Measurements from ENCODE around the gene LTBP3.

Gene LTBP3

GRCh38 chr11:65585396-65586246, 27.5 kb upstream of the LTBP3 start:
- no peak for FAIRE-seq

DNA sequence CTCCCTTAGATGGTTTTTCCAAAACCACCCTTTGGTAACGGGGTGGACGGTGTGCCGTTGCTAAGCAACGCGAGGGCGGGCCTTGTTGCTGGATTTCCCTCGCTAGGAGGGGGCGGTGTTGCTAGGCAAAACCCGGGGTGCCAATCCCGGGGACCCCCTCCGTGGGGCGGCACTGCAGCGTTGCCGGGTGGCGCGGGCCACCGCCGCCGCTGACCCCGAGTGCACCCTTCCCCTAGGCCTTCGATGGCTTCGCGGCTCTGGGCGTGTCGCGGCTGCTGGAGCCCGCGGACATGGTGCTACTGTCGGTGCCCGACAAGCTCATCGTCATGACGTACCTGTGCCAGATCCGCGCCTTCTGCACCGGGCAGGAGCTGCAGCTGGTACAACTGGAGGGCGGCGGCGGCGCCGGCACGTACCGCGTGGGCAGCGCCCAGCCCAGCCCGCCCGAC, 26.6 kb upstream of the LTBP3 start:
- FAIRE-seq = no peak

DNA sequence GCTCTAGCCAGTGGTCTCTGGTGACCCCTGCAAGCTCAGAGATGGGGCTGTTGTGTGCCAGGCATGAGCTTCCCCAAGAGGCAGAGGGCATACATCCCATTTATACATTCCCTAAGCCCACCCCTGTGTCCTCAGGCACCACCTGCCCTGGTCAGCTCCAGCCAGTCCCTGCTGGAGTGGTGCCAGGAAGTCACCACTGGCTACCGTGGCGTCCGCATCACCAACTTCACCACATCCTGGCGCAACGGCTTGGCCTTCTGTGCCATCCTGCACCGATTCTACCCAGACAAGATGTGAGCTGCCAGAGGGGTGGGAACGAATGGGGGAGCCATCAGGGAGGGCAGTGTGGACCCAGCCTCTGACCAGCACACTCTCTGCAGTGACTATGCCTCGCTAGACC, 25.9 kb upstream of the LTBP3 start:
- no peak for FAIRE-seq

DNA sequence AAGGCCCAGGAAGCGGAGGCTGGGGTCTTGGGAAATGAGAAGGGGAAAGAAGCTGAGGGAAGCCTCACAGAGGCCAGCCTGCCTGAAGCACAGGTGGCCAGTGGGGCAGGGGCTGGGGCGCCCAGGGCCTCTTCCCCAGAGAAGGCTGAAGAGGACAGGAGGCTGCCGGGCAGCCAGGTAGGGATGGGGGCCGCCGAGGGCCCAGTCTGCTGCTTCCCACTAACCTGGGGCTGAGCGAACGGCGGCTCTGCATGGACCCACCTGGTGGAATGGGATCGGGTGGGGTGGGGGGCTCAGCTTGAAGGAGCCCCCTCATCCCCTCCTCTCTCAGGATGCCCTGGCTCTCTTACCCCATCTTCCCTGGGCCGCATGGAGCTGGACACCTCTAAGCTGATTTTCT, 25.4 kb upstream of the LTBP3 start:
- no peak for FAIRE-seq

DNA sequence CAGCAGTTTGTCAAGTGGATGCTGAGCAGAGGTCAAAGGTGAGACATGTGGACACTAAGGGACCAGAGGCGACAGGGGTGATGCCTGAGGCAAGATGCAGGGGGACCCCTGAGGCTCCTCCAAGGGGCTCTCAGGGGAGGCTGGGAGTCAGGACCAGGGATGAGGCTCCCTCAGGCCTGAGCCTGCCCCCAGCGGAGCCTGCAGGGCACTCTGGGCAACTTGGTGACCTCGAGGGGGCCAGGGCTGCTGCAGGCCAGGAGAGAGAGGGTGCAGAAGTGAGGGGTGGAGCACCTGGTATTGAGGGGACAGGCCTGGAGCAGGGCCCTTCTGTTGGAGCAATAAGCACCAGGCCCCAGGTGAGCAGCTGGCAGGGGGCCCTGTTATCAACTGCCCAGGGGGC, 23.8 kb upstream of the LTBP3 start:
- FAIRE-seq = no peak

DNA sequence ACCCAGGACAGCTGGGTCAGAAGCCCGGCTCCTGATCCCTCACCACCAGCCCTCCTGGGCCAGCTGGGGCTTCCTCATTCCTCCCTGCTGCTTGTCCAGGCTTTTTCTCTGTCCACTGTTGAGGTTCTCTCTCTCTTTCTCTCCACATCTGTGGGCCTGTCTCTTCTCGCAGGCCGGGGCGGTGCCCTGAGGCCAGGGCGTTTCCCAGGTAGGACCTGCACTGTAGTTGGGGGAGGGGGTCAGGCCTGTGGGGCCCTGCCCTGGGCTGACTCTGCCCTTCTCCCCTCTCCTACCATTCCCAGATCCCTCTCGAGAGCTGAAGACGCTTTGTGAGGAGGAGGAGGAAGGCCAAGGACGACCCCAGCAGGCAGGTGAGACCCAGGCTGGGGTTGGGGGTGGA, 22.6 kb upstream of the LTBP3 start:
- FAIRE-seq = no peak

DNA sequence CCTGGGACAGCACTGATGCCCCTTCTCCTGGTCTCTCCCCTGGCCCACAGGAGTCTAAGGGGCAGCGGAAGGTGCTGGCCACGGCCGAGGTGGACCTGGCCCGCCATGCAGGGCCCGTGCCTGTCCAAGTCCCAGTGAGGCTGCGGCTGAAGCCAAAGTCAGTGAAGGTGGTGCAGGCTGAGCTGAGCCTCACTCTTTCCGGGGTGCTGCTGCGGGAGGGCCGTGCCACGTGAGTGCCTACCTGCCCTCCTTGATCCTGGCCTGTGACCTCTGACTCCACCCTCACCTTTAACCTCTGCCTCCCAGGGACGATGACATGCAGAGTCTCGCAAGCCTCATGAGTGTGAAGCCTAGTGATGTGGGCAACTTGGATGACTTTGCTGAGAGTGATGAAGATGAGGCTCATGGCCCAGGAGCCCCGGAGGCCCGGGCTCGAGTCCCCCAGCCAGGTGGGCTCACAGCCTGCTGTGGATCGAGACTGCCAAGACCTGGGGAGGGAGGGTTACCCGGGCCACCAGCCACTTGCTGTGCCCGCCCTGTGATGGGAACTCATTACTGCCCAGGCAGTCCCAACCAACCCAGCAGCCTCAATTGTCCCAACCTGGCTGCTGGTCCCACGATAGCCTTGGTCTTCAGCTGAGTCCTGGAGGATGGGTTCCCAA, 22.0 kb upstream of the LTBP3 start:
- no peak for FAIRE-seq

GRCh38 chr11:65579291-65579690, 21.1 kb upstream of the LTBP3 start:
- FAIRE-seq = no peak

DNA sequence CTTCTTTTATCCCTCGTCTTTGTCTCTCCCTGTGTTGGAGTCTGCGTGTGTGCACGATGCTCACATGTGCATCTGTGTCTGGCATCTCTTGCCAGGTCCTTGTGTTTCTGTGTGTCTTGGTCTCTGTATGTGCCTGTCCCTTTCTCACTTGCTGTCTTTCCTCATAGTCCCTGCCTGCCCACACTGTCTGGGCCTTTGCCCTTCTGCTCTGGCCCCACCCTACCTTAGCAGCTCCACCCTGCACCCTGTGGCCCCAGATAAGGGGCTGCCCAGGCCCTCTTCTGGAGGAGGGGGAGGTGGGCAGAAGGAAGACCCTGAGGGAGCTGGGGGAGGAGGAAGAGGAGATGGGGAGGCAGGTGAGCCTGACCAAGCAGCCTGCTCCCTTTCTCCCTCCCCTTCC, 20.5 kb upstream of the LTBP3 start:
- no peak for FAIRE-seq

DNA sequence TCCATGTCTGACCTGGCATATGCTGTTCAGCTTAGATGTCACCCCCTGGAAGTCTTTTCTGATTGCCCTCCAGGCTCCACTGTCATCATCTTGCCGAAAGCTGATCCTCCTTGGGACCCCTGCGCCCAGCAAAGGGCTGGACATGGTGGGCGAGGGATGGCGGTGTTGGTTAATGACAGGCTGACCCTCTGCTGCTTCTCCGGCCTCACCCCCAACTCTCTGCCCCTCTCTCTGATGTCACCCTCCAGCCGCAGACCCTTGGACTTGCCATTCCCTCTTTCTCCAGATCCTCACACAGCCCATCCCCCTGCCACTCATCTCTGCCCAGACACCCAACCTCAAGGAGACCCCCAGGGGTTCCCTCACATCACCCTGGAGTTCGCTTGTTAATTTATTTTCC, 20.0 kb upstream of the LTBP3 start:
- FAIRE-seq = no peak

- no peak for FAIRE-seq
Measured at GRCh38 chr11:65577756-65578109, 19.6 kb upstream of the LTBP3 start.

DNA sequence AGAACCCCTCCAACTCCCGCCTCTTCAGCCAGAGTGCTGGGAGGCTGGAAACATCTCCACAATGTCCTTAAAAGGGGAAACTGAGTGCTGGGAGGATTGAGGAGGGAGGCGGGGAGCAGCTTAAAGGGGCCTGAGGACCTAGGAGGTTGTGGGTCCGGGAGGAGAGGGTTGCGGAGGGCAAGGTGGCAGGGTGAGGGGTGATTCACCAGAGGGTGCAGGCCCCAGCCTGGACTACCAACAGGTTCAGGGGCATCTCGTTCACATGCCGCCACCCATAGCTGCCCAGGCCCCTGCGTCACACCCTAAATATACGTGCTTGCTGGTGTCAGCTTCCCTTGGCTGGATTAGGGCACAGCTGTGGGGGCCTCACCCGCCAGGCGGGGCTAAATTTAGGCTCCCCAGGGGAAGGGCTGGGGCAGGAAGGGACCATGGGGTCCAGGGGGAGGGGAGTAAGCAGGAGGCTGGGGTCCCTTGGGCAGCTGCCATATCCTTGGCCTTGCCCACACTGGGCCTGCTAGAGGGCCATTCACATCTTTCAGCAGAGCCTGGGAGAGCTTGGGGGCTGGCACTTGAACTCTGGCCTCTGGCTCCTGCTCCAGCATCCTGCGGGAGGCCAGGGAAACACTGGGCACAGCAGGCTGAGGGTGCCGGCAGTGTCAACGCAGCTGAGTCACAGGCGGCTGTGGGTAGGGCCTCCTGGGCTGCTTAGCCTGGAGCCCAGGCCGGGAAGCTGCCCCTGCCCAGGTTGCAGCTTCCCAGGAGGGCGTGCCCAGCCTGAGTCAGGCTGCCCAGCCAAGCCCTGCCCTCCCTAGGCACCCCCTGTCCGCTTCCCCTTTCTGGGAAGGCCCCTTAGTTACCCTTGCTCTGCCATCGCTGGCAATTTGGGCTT, 19.0 kb upstream of the LTBP3 start:
- FAIRE-seq = no peak

- FAIRE-seq = no peak
Measured at GRCh38 chr11:65576232-65576866, 18.2 kb upstream of the LTBP3 start.

- no peak for FAIRE-seq
Measured at GRCh38 chr11:65575568-65576231, 17.5 kb upstream of the LTBP3 start, which contains the start of gene EHBP1L1. Gene EHBP1L1 (plus strand): TSS chr11:65576053. CDS start chr11:65576303, 250 bp downstream.

DNA sequence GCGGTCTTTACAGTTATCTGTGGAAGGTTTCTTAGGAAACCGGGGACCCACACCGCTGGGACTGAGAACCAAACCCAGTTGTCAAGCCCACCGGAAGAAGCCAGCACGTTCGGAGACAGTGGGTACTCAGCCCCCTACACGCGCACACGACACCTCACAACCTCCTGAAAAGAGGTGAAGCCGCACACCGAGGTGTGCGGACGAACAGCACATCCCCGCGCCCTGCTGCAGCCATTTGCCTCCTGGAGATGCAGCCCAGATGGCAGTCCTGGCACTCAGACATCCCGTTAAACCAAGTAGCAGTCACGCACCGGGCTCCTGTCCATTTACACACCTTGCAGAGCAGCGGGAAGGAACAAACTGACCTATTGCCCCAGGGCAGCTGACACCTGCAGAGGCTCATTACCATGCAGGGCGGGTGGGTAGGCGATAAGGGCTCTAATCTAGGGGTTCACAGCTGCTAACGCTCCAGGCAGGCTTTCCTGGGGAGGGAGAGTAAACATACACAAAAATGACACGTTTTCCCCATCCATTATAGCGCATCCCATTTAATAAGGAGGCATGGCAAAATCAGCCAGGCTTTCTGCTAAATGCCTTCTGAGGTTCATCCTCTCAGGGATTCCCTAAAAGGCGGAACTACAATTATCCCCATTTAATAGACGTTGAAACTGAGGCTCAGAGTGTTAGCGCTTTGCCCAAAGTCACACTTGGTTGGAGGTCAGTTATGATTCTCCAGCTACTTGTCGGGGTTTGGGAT, 16.8 kb upstream of the LTBP3 start:
- no peak for FAIRE-seq

- FAIRE-seq = no peak
Measured at GRCh38 chr11:65574109-65574810, 16.1 kb upstream of the LTBP3 start.

- no peak for FAIRE-seq
Measured at GRCh38 chr11:65573391-65574079, 15.4 kb upstream of the LTBP3 start.

GRCh38 chr11:65572356-65573051, 14.3 kb upstream of the LTBP3 start, which contains the start of gene FAM89B:
Gene FAM89B (plus strand): TSS chr11:65572538. CDS start chr11:65572670, 132 bp downstream.
- FAIRE-seq = no peak

- FAIRE-seq = no peak
Measured at GRCh38 chr11:65571940-65572339, 13.8 kb upstream of the LTBP3 start.
